Colonic mucosa (tissue), 4 donors: ENCODE data around the gene MCUB. TPM values are rescaled to one million over a fixed set of nuclear protein-coding genes. Genes with fewer than 3 reads are reported as not detected.

Experiments
- DNase-seq: peaks from one replicate; pipeline ENCODE4 v3.0.0-alpha.2; 2020
- H3K27ac ChIP-seq: fragments of 200-600 bp; one replicate; pipeline ENCODE4 v1.8.0; 2021
- H3K27me3 ChIP-seq: fragments of 200-600 bp; one replicate; pipeline ENCODE4 v1.8.0; 2021
- H3K36me3 ChIP-seq: fragments of 200-600 bp; one replicate; pipeline ENCODE4 v1.8.0; 2021
- H3K4me1 ChIP-seq: fragments of 200-600 bp; one replicate; pipeline ENCODE4 v1.8.0; 2021; ENCODE audit warnings: mild to moderate bottlenecking
- H3K4me3 ChIP-seq: fragments of 200-600 bp; one replicate; pipeline ENCODE4 v1.8.0; 2021
- H3K9ac ChIP-seq, 2 donors: one replicate each; pipeline ENCODE4 v1.7.0; 2013; ENCODE audit warnings: control low read depth in 2 of 2, low read depth in 2 of 2, low read length in 2 of 2
- H3K9me3 ChIP-seq: fragments of 200-600 bp; one replicate; pipeline ENCODE4 v1.8.0; 2021
- intact Hi-C: fragments of 100-400 bp; cut with DNase I; formaldehyde crosslinking; loops from one replicate; pipeline ENCODE4 v1.14.1; 2022
- total RNA-seq, 2 donors: library from RNA; stranded (reverse); fragmentation: NEBNext Ultra II Directional in 1 of 2; extraction: Animal tissue kit (Norgen Biotek cat#: 25700) in 1 of 2; gene quantifications; one replicate each; pipeline ENCODE4 v1.2.1, GENCODE V29; 2021
- TF ChIP-seq, protein P1 (sequence below): fragments of 200-600 bp; IDR thresholded peaks from one replicate; pipeline ENCODE4 v1.8.0; 2022; ENCODE audit warnings: antibody characterized with exemption, mild to moderate bottlenecking
- donor health status: healthy.
- donor health status: DM: no; HTN: no; CAD: no.
- donor health status: DM: no; HTN: no; CAD: no.

The MCUB gene
- total RNA-seq, 2 donors from 2014 or later, result 10.4 to 11.7 TPM

DNA sequence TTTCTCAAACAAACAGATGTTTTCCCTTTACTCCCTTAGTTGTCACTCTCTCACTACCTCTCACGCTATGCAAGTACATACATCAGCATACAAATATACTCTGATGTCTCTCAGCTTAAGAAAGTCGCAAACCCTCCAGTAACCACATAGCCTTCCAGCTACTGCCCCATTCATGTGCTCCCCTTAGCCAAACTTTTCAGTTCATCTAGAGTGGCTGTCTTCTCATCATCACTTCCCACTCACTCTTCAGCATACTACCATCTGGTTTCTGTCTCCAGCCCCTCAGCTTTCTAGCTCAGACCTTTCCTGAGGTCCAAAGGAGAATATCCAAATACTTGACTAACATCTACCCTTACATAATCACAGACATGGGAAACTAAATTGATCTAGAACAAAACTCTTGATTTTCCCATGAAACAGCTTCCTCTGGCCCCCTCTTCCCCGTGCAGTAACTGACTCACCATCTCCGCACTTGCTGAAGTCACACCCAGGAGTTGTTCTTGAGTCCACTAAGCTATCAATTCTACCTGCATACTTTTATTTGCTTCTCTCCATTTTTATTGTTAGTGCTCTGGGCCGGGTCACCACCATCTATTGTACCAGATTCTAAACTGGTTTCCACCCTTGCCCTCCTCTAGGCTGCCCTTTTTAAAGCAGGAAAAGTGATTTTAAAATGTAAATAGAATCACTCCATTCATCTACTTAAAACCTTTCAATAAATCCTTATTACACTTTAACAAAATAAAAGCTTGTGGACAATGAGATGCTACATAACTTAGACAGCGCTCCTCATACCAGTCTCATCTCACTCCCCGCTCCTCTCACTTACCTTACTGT lies 86.0 kb downstream of the MCUB start:
- no peak for DNase-seq
- Histone ChIP-seq H3K36me3 (no peaks in the 10 kb centered on the region), H3K9ac (no peak overlapping the region), H3K4me3 (no peak overlapping the region), H3K27ac (no peak overlapping the region), H3K4me1 (no peaks in the 10 kb centered on the region), H3K9me3 (no peaks in the 10 kb centered on the region), H3K27me3 (no peaks in the 10 kb centered on the region)
- TF ChIP-seq, protein P1, sequence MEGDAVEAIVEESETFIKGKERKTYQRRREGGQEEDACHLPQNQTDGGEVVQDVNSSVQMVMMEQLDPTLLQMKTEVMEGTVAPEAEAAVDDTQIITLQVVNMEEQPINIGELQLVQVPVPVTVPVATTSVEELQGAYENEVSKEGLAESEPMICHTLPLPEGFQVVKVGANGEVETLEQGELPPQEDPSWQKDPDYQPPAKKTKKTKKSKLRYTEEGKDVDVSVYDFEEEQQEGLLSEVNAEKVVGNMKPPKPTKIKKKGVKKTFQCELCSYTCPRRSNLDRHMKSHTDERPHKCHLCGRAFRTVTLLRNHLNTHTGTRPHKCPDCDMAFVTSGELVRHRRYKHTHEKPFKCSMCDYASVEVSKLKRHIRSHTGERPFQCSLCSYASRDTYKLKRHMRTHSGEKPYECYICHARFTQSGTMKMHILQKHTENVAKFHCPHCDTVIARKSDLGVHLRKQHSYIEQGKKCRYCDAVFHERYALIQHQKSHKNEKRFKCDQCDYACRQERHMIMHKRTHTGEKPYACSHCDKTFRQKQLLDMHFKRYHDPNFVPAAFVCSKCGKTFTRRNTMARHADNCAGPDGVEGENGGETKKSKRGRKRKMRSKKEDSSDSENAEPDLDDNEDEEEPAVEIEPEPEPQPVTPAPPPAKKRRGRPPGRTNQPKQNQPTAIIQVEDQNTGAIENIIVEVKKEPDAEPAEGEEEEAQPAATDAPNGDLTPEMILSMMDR, result no peak
- intact Hi-C loops, result no loop called here

DNA sequence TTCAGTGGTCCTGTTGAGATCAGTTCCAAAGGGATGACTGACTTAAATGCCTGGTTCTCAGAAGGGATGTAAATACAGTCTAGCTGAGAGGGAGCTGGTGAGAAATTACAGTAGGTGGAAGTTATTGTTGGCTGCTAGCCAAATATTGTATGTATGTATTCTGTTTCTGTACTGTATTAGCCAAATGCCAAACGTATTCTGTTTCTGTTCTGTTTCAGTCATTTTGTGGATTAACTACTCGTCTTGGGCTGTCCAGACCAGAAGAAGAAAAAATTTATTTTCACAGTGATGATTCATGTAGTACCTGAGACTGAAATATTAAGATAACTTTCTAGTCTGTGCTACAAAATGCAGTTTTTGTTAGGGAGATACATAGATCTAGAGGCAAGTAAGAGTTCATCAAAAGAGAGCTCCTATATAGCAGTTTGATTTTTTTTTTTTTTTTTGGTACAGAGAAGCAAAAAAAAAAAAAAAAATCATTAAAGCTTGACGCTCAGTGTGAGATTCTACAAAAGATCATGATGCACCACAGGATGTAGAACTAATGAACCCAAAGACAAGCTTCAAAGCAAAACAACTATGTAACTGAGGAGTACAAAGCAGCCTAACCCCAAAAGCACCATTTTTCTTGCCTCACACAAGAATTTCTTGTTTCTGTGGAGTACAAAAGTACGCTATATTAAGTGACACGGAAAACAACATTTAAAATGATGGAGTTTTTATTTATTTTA lies 88.4 kb downstream of the MCUB start:
- Histone ChIP-seq H3K4me1 (no peaks in the 10 kb centered on the region), H3K36me3 (no peaks in the 10 kb centered on the region), H3K27ac (no peak overlapping the region), H3K9ac (no peak overlapping the region), H3K4me3 (no peak overlapping the region), H3K9me3 (no peaks in the 10 kb centered on the region), H3K27me3 (no peaks in the 10 kb centered on the region)
- intact Hi-C loops, result no loop called here
- DNase-seq, result no peak
- TF ChIP-seq, protein P1, result no peak

DNA sequence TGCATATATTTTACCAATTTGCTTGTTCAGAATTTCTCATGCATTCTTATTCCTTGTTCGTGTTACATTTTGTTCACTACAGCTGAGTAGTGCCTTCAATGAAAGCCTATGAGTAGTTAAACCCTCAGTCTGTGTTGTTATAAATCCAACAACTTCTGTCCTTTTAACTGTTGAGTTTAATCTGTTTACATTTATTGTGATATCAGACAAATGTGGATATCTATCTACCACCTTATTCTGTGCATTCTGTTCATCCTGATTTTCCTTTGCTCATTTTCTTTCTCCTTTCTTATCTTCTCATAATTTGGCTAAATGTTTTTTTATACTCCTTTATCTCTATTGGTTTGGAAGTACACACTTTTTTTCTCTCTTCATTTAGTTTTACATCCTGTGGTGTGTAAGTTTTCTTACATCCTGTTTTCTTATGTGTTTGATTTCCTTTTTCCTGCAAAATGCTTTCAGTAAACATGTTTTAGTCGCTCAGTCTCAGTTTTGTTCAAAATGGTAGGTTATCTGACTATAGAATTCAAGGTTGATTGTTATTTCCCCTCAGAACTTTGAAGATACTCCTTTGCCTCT lies 89.0 kb downstream of the MCUB start:
- H3K4me3 ChIP-seq, result no peak overlapping the region
- H3K4me1 ChIP-seq, result no peaks in the 10 kb centered on the region
- TF ChIP-seq, protein P1, result no peak
- no peaks in the 10 kb centered on the region for H3K27me3 ChIP-seq
- no peak overlapping the region for H3K27ac ChIP-seq
- H3K36me3 ChIP-seq, result no peaks in the 10 kb centered on the region
- no peak overlapping the region for H3K9ac ChIP-seq
- H3K9me3 ChIP-seq, result no peaks in the 10 kb centered on the region
- intact Hi-C loops, result no loop called here
- no peak for DNase-seq

DNA sequence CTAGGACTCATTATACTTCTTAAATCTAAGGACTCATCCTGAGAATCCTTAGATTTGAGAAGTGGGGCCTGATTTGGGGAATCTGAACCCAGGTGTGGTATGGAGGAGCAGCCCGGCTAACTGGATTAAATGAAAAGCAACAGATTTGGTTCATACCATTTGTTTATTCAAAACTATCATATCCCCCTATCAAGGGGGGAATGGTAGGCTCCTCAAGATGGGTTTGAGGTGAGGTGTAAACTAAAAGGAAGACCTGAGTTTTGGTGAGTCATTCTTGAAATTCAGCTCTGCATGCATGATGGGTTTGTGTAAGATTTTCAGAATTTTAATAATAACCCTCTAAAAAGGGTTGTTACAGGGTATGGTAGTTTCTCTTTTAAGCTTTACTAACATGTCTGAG lies 89.8 kb downstream of the MCUB start:
- H3K9ac ChIP-seq, result no peak overlapping the region
- H3K9me3 ChIP-seq, result no peaks in the 10 kb centered on the region
- H3K27ac ChIP-seq, result no peak overlapping the region
- intact Hi-C loops, result no loop called here
- TF ChIP-seq, protein P1, result no peak
- no peaks in the 10 kb centered on the region for H3K36me3 ChIP-seq
- H3K27me3 ChIP-seq, result no peaks in the 10 kb centered on the region
- DNase-seq, result no peak
- no peaks in the 10 kb centered on the region for H3K4me1 ChIP-seq
- no peak overlapping the region for H3K4me3 ChIP-seq

DNA sequence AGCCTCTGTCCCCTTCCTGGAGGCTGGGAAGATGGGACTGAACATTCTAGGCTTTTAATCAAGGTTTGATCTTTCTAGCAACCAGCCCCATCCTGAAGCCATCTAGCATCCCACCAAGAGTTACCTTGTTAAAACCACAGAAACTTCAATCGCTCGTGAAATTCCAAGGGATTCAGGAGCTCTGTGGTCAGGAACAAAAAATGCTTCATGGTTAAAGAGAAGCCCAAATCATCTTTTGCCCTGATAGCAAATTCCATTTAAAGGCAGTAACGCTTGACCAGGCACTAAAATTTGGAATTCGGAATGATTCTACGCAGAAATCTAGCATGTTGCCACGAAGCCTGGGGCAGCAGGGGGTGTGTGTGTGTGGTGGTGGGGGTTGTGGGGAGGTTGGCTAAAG lies 95.3 kb downstream of the MCUB start:
- H3K9ac ChIP-seq, result no peak overlapping the region
- intact Hi-C loops, result no loop called here
- DNase-seq, result no peak
- no peaks in the 10 kb centered on the region for H3K36me3 ChIP-seq
- no peaks in the 10 kb centered on the region for H3K9me3 ChIP-seq
- H3K27me3 ChIP-seq, result no peaks in the 10 kb centered on the region
- H3K4me1 ChIP-seq, result no peaks in the 10 kb centered on the region
- H3K27ac ChIP-seq, result no peak overlapping the region
- no peak overlapping the region for H3K4me3 ChIP-seq
- TF ChIP-seq, protein P1, result no peak
